Brain microvascular endothelial cell (primary cell): ENCODE data around the gene BSND.

Source experiments
- DNase-seq: peaks from one replicate; pipeline ENCODE4 v3.0.0-alpha.2; 2020
- H3K27ac ChIP-seq: fragments of 250-450 bp; sonication (Bioruptor Pico); 2 replicates; pipeline ENCODE4 v1.5.1; 2020; ENCODE audit warnings: mild to moderate bottlenecking, moderate library complexity
- H3K27me3 ChIP-seq: fragments of 250-450 bp; sonication (Bioruptor Pico); replicated peaks from 2 replicates; pipeline ENCODE4 v1.5.1; 2020; ENCODE audit warnings: mild to moderate bottlenecking
- H3K36me3 ChIP-seq: fragments of 250-450 bp; sonication (Bioruptor Pico); replicated peaks from 2 replicates; pipeline ENCODE4 v1.5.1; 2020; ENCODE audit warnings: mild to moderate bottlenecking
- H3K4me3 ChIP-seq: 2 replicates; pipeline ENCODE4 v1.5.1; 2011; ENCODE audit warnings: low read depth, mild to moderate bottlenecking, control low read depth, low read length, moderate library complexity
- CTCF ChIP-seq: IDR thresholded peaks from 2 replicates; pipeline ENCODE4 v1.5.1; 2011; ENCODE audit warnings: low read depth, mild to moderate bottlenecking, moderate library complexity, low read length, control low read depth, inconsistent platforms; ENCODE audit errors: missing control alignments
- in situ Hi-C: cut with HindIII; loops from 2 replicates; pipeline ENCODE4 v1.10.0; 2017; ENCODE audit warnings: low sequenced_read_pairs, low pct_ligation_motif_present

BSND gene

DNA sequence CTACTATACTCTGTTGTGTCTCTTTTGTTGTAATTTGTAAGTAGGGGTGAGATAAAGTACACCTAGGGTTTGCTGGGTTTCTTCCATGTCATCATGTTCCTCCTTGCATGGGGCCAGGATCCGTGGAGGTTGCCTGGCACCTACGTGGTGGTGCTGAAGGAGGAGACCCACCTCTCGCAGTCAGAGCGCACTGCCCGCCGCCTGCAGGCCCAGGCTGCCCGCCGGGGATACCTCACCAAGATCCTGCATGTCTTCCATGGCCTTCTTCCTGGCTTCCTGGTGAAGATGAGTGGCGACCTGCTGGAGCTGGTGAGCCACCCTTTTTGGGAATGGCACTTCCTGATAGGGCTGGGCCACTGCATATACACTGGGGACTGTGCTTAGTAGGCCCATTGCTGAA, 45.0 kb downstream of the BSND start:
- H3K4me3 ChIP-seq, result no peak overlapping the region

DNA sequence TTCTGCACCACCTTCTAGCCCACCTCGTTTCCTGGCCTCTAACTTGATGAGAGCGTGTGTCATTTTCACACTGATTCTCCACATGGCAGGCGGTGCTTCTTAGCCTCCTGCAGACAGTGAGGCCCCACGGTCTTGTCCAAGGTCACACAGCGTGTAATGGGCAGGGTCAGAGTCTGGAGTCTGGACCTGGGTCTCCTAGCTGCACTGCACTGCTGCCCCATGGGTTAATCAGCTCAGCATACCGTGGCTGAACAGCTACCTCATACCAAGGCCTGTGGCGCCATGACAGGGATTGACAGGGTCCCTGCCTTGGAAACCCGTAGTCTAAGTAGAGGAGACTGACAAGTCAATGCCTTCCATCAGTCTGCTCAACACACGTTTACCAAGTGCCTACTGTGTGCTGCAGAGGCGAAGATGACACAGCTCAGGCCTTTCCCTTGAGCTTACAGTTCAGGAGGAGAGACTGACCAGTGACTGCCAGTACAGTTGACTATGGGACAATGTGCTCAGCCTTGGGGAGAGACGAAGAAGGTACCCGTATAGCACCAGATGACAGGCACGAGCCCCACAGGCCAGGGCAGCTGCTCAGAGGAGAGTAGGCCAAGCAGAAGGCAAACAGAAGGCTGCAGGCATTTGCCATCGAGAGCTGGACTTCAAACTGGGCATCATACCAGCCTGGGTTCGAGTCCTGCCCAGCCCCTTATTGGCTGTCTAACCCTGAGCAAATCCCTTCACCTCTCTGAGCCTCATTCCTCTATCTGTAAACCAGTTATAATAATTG, 46.1 kb downstream of the BSND start:
- TF ChIP-seq CTCF, result no peak
- no peak overlapping the region for H3K27ac ChIP-seq
- in situ Hi-C loops, result no loop called here
- no peak overlapping the region for H3K4me3 ChIP-seq
- peaks cover 25% of the 10 kb centered on the region for H3K27me3 ChIP-seq
- no peak for DNase-seq
- no peaks in the 10 kb centered on the region for H3K36me3 ChIP-seq

More for the DNA sequence above, 45.0 kb downstream of the BSND start:
- no peak for TF ChIP-seq CTCF
- H3K27ac ChIP-seq, result no peak overlapping the region
- in situ Hi-C loops, result no loop called here
- peaks cover 34% of the 10 kb centered on the region for H3K27me3 ChIP-seq
- no peaks in the 10 kb centered on the region for H3K36me3 ChIP-seq
- DNase-seq, result no peak

DNA sequence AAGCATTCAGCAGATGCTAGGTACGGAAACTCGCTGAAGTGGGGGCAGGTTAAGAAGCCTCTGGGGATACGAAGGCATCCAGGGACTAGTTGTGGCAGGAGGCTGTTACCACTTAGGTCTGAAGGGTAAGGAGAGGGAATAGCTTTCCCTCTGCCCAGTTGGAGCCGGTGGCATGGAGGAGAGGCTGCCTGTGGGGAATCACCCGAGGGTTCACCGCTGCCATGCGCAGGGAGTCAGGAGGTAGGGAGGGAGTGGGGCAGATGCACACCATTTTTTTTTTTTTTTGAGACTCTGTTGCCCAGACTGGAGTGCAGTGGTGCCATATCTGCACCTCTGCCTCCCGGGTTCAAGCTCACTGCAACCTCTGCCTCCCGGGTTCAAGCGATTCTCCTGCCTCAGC, 46.7 kb downstream of the BSND start:
- H3K4me3 ChIP-seq, result no peak overlapping the region
- H3K27ac ChIP-seq, result no peak overlapping the region
- no peak for DNase-seq
- in situ Hi-C loops, result no loop called here
- TF ChIP-seq CTCF, result no peak
- H3K27me3 ChIP-seq, result peaks cover 19% of the 10 kb centered on the region
- H3K36me3 ChIP-seq, result no peaks in the 10 kb centered on the region

DNA sequence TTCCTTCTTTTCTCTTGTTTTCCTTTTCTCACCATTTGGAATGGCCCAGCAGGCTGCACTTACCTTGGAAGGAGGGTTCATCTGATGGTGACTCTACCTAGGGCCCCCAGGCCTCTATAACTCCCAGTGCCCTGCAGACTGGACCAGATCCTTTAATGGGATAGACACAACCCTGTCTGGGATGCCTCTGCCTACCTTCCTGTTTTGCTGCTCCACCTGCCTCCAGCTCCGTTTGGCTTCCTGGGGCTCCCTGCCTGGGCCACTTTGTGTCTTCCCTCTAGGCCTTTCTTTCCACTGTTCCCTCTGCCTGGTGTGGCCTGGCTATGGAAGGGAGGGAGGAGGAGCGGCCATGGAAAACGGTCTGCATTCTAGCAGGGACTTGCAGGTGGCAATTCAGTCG, 48.1 kb downstream of the BSND start:
- DNase-seq, result no peak
- Histone ChIP-seq H3K36me3 (no peaks in the 10 kb centered on the region), H3K4me3 (no peak overlapping the region), H3K27ac (no peak overlapping the region), H3K27me3 (peaks cover 4% of the 10 kb centered on the region)
- in situ Hi-C loops, result no loop called here
- no peak for TF ChIP-seq CTCF

GRCh38 chr1:55047611-55048010, 48.9 kb downstream of the BSND start:
- H3K27ac ChIP-seq, result no peak overlapping the region
- no peak for DNase-seq
- no peak for TF ChIP-seq CTCF
- no peak overlapping the region for H3K4me3 ChIP-seq
- in situ Hi-C loops, result no loop called here
- H3K36me3 ChIP-seq, result no peaks in the 10 kb centered on the region
- no peaks in the 10 kb centered on the region for H3K27me3 ChIP-seq
